CD14-positive monocyte (primary cell): ENCODE data around the gene SPIB. TPM values are rescaled to one million over a fixed set of nuclear protein-coding genes. Genes with fewer than 3 reads are reported as not detected.

ENCODE experiments used
- DNase-seq, 3 donors: peaks; one replicate each; pipeline ENCODE4 v3.0.0-alpha.2; 2011 to 2022
- H2AFZ ChIP-seq: 2 replicates; pipeline ENCODE4 v1.6.0; 2012; ENCODE audit warnings: mild to moderate bottlenecking, low read depth, low read length, inconsistent platforms; ENCODE audit not compliant: insufficient read depth, poor library complexity, severe bottlenecking
- H3K27ac ChIP-seq, 2 donors: 1 replicate in 1 of 2; 2 replicates in 1 of 2; pipeline ENCODE4 v1.5.1; 2012 to 2013; ENCODE audit warnings: low read length in 2 of 2, control low read depth in 1 of 2, inconsistent platforms in 1 of 2, low read depth in 1 of 2, mild to moderate bottlenecking in 1 of 2
- H3K27me3 ChIP-seq, 2 donors: one replicate each; pipeline versions ENCODE4 v1.6.0 to v1.6.1; 2011 to 2013; ENCODE audit warnings: low read length in 2 of 2; ENCODE audit not compliant: control insufficient read depth in 2 of 2, insufficient read depth in 2 of 2
- H3K36me3 ChIP-seq, 2 donors: replicated peaks in 1 of 2; 1 replicate in 1 of 2; 2 replicates in 1 of 2; pipeline versions ENCODE4 v1.5.1 to v1.6.1; 2012 to 2013; ENCODE audit warnings: low read length in 2 of 2, control low read depth in 1 of 2, inconsistent platforms in 1 of 2, mild to moderate bottlenecking in 1 of 2; ENCODE audit not compliant: insufficient read depth in 2 of 2, control insufficient read depth in 1 of 2
- H3K4me1 ChIP-seq, 2 donors: 1 replicate in 1 of 2; 2 replicates in 1 of 2; pipeline versions ENCODE4 v1.5.1 to v1.6.1; 2012 to 2013; ENCODE audit warnings: low read length in 2 of 2, control low read depth in 1 of 2, inconsistent platforms in 1 of 2, mild to moderate bottlenecking in 1 of 2, moderate library complexity in 1 of 2; ENCODE audit not compliant: insufficient read depth in 2 of 2, control insufficient read depth in 1 of 2
- H3K4me2 ChIP-seq: replicated peaks from 2 replicates; pipeline ENCODE3; 2012; ENCODE audit warnings: low read length, moderate library complexity, mild to moderate bottlenecking; ENCODE audit not compliant: poor library complexity, severe bottlenecking; ENCODE audit errors: extremely low read depth
- H3K4me3 ChIP-seq, 3 experiments: fragments of 200-600 bp in 1 of 3; sonication (generic) in 1 of 3; replicated peaks in 1 of 3; 1 replicate in 2 of 3; 2 replicates in 1 of 3; pipeline ENCODE4 v1.5.1; 2011 to 2013; ENCODE audit warnings: low read length in 3 of 3, mild to moderate bottlenecking in 3 of 3, control low read depth in 2 of 3, low read depth in 2 of 3, inconsistent platforms in 1 of 3, moderate library complexity in 1 of 3
- H3K79me2 ChIP-seq: 2 replicates; pipeline ENCODE4 v1.6.0; 2012; ENCODE audit warnings: mild to moderate bottlenecking, control low read depth, inconsistent platforms, low read length, moderate library complexity; ENCODE audit not compliant: insufficient read depth
- H3K9ac ChIP-seq: 2 replicates; pipeline ENCODE4 v1.6.0; 2017; ENCODE audit warnings: low read length, mild to moderate bottlenecking; ENCODE audit not compliant: insufficient read depth, poor library complexity, severe bottlenecking
- H3K9me3 ChIP-seq, 2 donors: replicated peaks in 1 of 2; 1 replicate in 1 of 2; 2 replicates in 1 of 2; pipeline versions ENCODE4 v1.5.1 to v1.6.1; 2012 to 2013; ENCODE audit warnings: low read length in 2 of 2, control low read depth in 1 of 2; ENCODE audit not compliant: control insufficient read depth in 1 of 2, insufficient read depth in 1 of 2
- H4K20me1 ChIP-seq: 2 replicates; pipeline ENCODE4 v1.6.0; 2012; ENCODE audit warnings: mild to moderate bottlenecking, low read length, control low read depth, moderate library complexity; ENCODE audit not compliant: insufficient read depth
- H3K27ac Mint-ChIP-seq, 7 donors: one replicate each; pipeline ENCODE4 v1.8.0; 2020; ENCODE audit warnings: mild to moderate bottlenecking in 7 of 7, mixed read lengths in 7 of 7, moderate library complexity in 6 of 7, inconsistent platforms in 2 of 7
- H3K27me3 Mint-ChIP-seq, 3 donors: one replicate each; pipeline ENCODE4 v1.8.0; 2021 to 2022; ENCODE audit warnings: low read depth in 3 of 3, mild to moderate bottlenecking in 3 of 3, mixed read lengths in 3 of 3, moderate library complexity in 3 of 3, inconsistent platforms in 1 of 3
- H3K36me3 Mint-ChIP-seq, 2 donors: one replicate each; pipeline ENCODE4 v1.8.0; 2020; ENCODE audit warnings: mixed read lengths in 2 of 2, inconsistent platforms in 1 of 2, mild to moderate bottlenecking in 1 of 2
- H3K4me1 Mint-ChIP-seq: one replicate; pipeline ENCODE4 v1.8.0; 2020; ENCODE audit warnings: mild to moderate bottlenecking, mixed read lengths
- H3K4me3 Mint-ChIP-seq, 2 donors: one replicate each; pipeline ENCODE4 v1.8.0; 2020; ENCODE audit warnings: mild to moderate bottlenecking in 2 of 2, mixed read lengths in 2 of 2, moderate library complexity in 1 of 2
- H3K9me3 Mint-ChIP-seq, 7 donors: one replicate each; pipeline ENCODE4 v1.8.0; 2020 to 2022; ENCODE audit warnings: mixed read lengths in 7 of 7, mild to moderate bottlenecking in 6 of 7, moderate library complexity in 6 of 7, inconsistent platforms in 2 of 7
- CTCF ChIP-seq: fragments of 200-600 bp; IDR thresholded peaks from one replicate; pipeline ENCODE4 v1.8.0; 2022; ENCODE audit warnings: antibody characterized with exemption, mild to moderate bottlenecking
- WGBS: methylation state at CpG from one replicate; pipeline ENCODE4 v1.1.5; 2013; ENCODE audit warnings: missing lambda C conversion rate; ENCODE audit not compliant: insufficient coverage; 5-methylcytosine and 5-hydroxymethylcytosine counted together
- intact Hi-C, 2 donors: fragments of 100-400 bp; cut with micrococcal nuclease; formaldehyde crosslinking; loops; one replicate each; pipeline versions ENCODE4 v1.15.0 to v1.15.1; 2023
- polyA plus RNA-seq, 3 donors: library from polyadenylated mRNA; depleted of rRNA in 1 of 3; unstranded in 2 of 3; stranded (reverse) in 1 of 3; fragments of 300-500 nt in 2 of 3; fragments of >200 nt in 1 of 3; fragmentation: Illumina TruSeq in 2 of 3; gene quantifications; 1 replicate in 2 of 3; 2 replicates in 1 of 3; pipeline ENCODE4 v1.2.3, GENCODE V29; 2012 to 2021

Gene SPIB
- polyA plus RNA-seq, 3 donors = 0.16 to 2.3 (median 0.34) TPM

- no peak overlapping the region for H3K4me2 ChIP-seq
- 89% methylated on average over 11 of the region's 22 CpGs for WGBS
Observed at GRCh38 chr19:50406156-50406820, 12.4 kb upstream of the SPIB start.

GRCh38 chr19:50406829-50407228 is 11.9 kb upstream of the SPIB start:
- H3K79me2 ChIP-seq = peaks cover 2% of the 10 kb centered on the region
- intact Hi-C loops = no loop called here
- no peak overlapping the region for H3K9ac ChIP-seq
- Mint-ChIP-seq H3K4me3 (no peak overlapping the region), H3K27me3 (peaks cover 0 to 3% (median 1%) of the 10 kb centered on the region in 3 donors), H3K27ac (peak overlapping the region in 1 of 7 donors; percentile 46), H3K36me3 (peaks cover 44 to 74% of the 10 kb centered on the region in 2 donors), H3K9me3 (peaks cover 0 to 2% (median 0%) of the 10 kb centered on the region in 7 donors), H3K4me1 (no peaks in the 10 kb centered on the region)
- no peak overlapping the region for H3K4me2 ChIP-seq
- 95% methylated on average over 17 of the region's 19 CpGs for WGBS
- no peaks in the 10 kb centered on the region for H3K4me1 ChIP-seq
- no peak overlapping the region for H3K4me3 ChIP-seq
- no peak overlapping the region for H3K27ac ChIP-seq
- H3K27me3 ChIP-seq = no peaks in the 10 kb centered on the region
- no peaks in the 10 kb centered on the region for H3K9me3 ChIP-seq
- DNase-seq = no peak
- H2AFZ ChIP-seq = no peak overlapping the region
- no peaks in the 10 kb centered on the region for H4K20me1 ChIP-seq
- H3K36me3 ChIP-seq = peaks cover 48 to 64% of the 10 kb centered on the region in 2 donors
- TF ChIP-seq CTCF = no peak

More at GRCh38 chr19:50406156-50406820, 12.4 kb upstream of the SPIB start:
- intact Hi-C loops = no loop called here
- Histone ChIP-seq H3K27ac (no peak overlapping the region), H3K9ac (no peak overlapping the region), H3K36me3 (peaks cover 48 to 66% of the 10 kb centered on the region in 2 donors), H3K4me1 (no peaks in the 10 kb centered on the region), H3K4me3 (no peak overlapping the region), H3K27me3 (no peaks in the 10 kb centered on the region), H3K9me3 (no peaks in the 10 kb centered on the region), H3K79me2 (peaks cover 6% of the 10 kb centered on the region), H4K20me1 (no peaks in the 10 kb centered on the region), H2AFZ (no peak overlapping the region)
- Mint-ChIP-seq H3K36me3 (peaks cover 46 to 79% of the 10 kb centered on the region in 2 donors), H3K27me3 (peaks cover 0 to 3% (median 1%) of the 10 kb centered on the region in 3 donors), H3K27ac (peak overlapping the region in 2 of 7 donors; percentile 19 to 46), H3K4me3 (no peak overlapping the region), H3K4me1 (no peaks in the 10 kb centered on the region), H3K9me3 (peaks cover 0 to 2% (median 0%) of the 10 kb centered on the region in 7 donors)
- no peak for TF ChIP-seq CTCF
- no peak for DNase-seq
